Non-pigmented ciliary epithelial cell (primary cell): ENCODE data around the gene SCLT1.
A peak's percentile ranks its signal among the peaks of the same experiment; 100 is the strongest.

ENCODE experiments used
- DNase-seq: peaks from one replicate; pipeline ENCODE4 v3.0.0-alpha.2; 2010; ENCODE audit warnings: low read depth

SCLT1 gene

DNA sequence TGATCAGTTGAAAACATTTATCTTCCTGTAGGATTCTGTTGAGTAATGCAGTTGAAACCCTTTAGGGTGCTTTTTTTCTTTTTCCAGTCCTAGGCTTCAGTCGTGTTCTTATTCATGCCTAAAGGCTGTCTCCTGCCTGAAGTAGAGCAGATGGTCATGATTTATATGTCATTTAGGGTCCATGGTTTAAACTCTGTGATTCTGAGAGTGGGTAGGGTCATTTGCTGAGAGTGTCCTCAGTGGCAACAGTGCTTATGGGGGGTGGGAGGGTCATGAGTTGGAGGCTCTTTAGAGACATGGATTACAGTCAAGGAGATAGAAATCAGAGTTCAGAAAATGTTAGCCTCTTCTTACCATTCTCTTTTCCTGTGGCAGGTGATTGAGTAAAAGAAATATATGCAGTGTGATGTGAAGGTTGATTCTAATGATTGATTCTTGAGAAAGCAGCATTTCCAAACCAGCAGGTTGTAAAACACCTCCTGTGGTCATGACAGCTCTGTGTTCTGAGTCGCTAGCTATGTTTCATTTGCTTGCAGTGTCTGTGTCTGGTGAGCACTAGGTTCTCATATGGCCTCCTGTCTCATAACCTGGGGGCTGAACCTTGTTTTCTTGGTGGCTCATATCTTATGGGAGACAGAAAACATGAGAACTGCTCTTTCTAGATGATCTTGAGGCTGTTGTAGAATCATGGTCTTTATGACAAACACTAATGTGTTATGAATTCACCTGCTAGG is 223.4 kb downstream of the SCLT1 start:
- DNase-seq = no peak

DNA sequence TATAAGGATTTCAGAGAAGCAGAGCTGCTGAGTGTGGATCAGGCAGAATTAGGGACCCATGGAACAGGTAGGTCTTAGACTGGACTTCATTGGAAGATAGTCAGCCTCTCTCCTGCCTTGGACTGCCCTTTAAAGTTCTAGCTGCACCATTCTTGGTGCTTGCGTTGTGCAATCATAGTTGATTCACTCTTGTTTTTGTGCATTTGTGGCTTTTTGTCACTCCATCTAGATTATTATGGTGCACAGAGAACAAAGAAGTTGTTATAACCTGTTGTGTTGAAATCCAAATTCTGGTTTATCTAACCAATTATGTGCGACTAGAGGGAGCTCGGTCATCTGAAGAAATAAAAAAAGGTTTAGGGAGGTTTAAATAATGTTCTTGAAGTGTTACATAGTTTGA is 224.6 kb downstream of the SCLT1 start:
- no peak for DNase-seq

DNA sequence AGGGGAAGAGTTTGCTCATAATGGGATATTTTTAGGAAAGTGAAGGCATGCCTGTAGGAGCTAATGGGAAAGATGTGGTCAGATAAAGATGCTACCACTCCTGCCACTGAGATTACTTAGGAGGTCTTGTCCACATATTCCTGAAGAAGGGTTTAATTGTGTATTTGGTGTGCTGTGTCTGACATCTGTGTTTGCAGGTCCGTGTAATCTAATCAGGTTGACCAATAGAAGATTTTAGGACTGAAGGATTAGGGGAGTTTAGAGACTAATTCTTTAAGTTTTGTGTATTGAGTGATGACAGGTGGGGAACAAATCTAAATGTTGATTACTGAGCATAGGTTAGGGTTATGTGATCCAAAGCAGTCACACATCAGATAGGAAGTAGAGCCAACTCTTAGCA is 226.6 kb downstream of the SCLT1 start:
- DNase-seq = no peak

DNA sequence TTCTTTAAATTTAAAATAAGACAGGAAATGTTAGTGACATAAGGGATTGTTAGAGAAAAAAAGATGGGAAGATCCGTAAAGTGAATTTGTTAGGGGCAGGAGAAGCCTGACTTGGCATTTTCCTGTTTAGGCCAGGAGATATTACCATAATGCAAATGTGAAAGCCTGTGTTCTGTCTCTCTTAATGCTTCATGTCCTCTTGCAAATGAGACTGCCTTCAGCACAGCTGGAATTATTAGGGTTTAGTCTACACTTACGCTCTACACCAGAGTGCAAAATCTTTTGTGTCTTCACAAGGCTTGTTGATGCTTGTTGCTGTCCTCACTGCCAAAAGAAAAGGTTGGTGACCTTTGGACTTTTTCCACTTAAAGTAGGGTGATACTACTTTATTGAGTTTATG is 227.1 kb downstream of the SCLT1 start:
- DNase-seq = no peak

DNA sequence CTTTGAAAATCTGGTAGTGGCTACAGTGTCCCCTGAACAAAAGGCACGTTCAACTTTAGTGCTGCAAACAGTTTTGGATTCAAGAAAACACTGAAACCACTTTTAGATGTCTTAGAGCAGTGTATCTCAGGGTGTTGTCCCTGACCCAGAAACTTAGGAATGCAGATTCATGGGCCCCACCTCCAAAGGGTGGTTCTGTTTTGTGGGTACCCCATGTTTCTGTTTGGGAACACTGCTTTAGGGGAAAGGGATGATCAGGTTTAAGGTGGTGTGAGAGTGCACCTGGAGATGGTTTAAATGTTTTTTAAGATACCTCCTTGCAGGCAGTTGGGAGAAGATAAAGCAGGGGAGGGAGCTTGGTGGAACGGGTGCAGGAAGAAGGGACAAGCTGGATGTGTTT is 228.2 kb downstream of the SCLT1 start:
- DNase-seq = no peak

DNA sequence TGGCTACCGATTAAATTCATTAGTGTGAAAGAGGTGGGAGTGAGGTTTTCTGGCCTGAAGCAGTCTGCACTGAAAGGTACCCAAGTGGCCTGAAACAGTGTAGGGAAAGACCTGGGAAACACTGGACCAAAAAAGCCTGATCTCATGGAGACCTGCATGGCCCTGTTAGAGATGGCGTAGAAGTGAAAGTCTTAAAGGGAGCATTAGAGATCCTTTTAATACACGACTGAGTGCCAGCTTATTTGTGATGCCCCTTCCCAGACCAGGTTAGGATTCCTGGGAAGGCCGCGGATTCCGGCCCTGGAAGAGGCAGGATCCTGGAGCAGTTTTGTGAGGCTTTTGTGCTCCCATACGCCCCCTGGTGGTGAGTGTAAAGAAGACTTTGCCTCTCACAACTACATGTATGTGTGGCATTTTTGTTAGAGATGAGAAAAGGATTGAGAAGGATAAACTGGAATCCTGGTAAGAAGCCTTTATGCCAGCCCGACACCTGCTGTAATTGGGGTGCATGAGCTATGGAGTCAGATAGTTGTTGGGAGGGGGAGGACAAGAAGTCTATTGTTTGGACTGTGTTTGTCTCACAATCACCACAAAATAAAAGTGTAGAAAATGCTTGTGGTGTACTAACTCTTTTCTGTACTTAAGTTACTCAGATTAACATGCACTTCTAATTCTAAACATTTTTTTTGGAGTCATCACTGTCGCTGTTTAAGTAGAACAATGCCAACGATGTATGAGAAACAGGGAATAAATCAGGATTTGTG is 229.8 kb downstream of the SCLT1 start:
- DNase-seq = peak; percentile 38

DNA sequence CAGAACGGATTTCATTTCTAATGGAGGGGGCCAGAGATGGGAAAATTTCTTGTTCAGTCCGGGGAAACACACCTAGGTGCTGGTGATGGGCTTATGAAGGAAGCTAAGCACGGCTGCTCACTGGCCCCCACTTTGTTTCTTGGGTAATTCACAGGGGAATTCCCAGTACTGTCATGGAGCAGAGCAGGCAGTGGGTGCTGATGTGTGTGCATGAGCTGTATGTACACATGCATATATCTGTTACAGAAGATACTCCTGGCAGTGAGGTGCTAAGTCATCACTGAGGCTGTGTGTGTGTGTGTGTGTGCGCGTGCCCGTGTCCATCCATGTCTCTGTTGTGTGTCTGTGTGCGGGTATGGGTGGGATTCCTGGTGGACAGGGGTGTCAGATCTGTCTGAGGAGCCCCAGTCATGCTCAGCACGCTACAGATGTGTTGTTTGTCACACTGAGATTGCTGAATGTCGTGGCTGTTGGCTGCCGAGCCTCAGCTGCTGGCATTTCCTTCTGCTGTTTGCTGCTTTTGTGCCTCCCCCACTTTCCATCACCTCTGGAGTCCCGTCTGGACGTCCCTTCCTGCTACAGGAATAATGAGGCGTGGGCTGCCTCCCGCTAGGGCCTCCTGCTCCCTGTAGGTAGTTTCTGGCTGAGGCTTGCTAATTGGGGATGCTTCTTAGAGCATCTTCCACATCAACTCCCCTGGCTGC is 230.6 kb downstream of the SCLT1 start:
- DNase-seq = no peak

DNA sequence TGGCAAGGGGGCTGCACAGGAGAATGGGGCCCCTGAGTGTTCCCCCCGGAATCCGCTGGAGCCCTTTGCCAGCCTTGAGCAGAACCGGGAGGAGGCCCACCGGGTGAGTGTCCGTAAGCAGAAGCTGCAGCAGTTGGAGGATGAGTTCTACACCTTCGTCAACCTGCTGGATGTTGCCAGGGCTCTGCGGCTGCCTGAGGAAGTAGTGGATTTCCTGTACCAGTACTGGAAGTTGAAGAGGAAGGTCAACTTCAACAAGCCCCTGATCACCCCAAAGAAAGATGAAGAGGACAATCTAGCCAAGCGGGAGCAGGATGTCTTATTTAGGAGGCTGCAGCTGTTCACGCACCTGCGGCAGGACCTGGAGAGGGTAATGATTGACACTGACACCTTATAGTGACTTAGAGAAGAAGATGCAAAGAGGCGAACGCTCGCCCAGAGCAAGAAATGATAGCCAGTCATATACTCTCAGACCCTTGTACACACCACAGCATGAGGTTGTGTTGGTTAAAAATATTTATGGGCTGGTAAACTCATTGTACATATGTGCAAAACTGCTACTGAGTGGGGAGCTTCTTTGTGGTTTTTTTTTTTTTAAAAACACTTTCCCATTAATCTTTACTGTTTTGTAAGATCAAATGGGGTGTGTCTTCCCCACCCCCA is 231.4 kb downstream of the SCLT1 start:
- no peak for DNase-seq

DNA sequence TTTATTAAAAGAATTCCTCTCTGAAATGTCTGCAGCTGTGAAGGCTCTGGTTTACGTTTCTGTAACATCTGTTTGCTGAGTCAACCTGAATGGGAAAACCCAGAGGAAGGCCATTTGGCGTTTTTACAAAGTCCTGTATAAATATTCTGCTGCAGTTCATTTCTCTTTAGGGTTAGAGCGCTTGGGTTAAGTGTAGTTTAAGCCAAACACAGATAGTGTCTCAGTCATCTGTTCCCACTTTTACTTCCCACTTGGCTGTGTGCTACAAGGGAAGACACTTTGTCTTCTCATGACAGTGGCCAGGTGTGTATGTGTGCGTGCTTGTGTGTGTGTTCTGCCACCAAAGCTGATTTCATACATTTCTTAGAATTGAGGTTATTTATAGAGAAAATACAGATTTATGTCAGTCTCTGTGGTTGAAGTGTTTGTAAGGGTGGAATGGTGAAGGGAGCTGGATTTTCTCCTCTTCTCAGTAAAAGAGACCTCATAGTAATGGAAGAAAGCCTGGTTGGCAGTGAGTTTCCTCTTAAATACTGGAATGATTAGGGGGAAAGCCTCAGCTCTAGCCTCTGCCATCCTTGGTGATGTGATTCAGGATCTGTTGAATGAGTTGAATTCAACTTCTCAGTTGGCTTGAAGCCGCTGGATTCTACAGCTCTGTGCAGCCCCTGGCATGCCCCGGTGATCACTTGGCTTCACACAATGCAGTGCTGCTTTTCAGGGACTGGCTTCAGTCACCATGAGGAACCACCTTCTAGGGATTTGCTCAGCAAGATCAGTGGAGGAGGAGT is 233.3 kb downstream of the SCLT1 start:
- DNase-seq = no peak

DNA sequence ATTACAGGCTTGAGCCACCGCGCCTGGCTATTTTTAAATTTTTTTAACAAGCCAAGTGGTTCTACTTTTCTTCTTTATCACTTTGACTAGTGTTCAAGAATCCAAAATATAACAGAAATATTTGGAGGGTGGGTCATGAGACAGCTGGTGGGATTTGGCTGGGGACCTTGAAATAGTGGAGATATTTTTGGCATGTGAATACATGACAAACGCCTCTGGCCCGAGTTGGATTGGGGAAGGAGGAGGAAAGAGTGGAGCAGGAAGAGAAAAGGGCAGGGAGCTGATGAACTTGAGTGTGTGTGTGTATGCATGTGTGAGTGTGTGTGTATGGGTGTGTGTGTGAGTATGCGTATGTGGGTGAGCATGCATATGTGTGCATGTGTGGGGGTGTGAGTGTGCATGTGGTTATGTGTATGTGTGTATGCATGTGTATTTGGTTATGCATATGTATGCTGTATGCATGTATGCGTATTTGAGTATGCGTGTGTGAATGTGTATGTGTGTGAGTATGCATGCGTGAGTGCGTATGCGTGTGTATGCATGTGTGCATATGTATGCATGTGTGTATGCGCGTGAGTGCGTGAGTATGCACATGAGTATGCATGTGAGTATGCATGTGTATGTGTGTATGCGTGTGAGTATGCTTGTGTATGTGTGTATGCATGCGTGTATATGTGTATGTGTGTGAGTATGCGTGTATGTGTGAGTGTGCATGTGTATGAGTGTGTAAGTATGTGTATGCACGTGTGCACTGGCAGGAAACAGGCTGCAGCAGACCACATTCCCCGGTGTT is 234.3 kb downstream of the SCLT1 start:
- DNase-seq = peak; percentile 34

DNA sequence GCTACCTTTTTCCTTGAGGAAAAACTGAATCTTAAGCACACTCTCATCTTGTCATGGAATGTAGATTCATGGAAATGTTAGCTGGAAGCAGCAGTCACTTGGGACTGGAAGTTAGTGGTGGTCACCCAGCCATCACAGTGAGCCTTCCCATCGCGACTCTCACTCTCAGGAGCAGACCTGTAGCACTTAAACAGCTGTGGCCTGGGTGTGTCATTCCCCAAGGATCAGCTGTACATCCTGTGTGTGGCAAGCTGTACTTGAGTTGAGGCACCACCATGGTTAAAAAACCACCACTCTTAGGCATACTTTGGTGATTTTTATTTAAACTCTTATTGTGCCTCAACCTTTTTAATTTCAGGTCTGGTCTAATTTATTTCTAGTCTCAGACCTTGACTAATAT is 237.1 kb downstream of the SCLT1 start:
- no peak for DNase-seq

DNA sequence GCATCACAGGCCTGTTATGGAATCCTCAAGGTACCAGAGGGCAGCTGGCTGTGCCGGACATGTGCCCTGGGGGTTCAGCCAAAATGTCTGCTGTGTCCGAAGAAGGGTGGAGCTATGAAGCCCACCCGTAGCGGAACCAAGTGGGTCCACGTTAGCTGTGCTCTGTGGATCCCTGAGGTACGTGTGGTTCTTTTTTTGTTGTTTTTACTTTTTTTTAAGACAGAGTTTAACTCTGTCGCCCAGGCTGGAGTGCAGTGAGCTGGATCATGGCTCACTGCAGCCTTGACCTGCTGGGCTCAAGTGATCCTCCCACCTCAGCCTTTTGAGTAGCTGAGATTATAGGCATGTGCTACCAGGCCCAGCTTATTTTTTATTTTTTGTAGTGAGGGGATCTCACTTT is 237.7 kb downstream of the SCLT1 start:
- DNase-seq = no peak

DNA sequence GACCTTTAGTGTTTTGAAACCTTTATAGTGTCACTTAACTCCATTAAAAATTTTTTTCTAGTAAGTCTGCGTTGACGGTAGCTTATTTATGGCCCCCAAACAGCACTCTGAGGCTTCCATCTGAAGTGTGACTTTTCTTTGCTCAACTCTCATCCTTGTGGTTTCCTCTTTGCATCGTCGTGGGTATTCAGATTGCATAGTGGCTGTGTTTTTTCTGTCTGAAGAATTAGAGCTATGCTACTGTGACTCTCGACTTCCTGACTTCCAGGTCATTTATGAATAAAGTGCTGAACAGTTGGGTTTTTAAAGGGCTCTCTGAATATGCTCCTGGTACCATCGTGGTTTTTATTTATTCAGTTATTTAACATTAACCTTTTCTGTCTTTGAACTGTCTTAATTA is 238.9 kb downstream of the SCLT1 start:
- no peak for DNase-seq

DNA sequence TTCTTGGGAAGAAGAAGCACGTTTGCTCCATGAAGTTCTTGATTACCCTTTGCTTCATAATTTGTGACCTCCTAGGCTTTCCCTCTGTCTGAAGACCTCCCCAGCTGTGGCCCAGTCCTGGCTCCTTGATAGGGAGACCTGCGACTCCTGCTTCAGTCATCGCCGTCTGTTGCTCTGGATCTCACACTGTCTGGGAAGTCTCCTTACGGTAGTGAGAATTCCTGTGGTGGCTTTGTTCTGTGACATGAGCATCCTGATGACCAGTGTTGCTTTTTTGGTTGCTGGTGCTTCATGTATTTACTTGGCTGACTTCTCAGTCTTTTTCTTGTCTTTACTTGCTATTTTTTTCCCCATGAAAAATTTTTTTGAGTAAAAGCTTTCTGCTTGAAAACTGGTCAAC is 239.6 kb downstream of the SCLT1 start:
- DNase-seq = no peak

DNA sequence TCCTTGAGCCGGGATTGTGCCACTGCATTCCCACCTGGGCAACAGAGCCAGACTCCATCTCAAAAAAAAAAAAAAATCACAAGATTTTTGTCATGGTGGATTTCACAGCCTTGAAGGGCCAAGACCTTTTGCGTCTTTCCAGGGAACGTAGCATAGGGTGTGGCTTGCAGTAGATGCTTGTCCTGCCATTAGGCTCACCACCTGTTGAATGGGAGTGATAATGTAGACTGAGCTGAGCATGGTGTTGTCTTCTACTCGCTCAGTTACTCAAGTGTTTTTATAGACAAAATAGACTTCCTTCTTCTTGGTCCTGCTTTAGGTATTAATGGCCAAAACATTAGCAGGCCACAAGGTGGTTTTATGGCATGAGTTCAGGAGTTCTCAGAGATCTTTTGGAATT is 243.1 kb downstream of the SCLT1 start:
- DNase-seq = no peak

DNA sequence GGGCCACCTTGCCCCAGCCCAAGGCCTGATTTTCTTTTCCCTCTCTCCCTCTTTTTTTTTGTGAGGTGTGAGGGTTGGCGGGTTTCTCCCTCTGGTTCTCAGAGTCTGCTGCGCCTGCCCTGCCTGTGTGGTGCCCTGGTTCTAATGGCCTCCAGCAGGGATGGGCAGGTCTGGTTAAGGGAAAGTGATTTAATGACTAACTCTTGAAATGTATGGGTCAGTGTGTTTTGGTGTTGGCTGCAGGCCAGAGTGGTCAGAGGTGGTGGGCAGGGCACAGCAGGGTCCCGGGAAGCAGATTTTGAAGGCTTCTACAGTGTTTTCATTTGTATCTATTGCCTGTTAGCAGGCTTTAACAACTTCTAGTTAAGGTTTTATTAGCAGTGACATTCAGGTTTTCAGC is 244.9 kb downstream of the SCLT1 start:
- DNase-seq = no peak

DNA sequence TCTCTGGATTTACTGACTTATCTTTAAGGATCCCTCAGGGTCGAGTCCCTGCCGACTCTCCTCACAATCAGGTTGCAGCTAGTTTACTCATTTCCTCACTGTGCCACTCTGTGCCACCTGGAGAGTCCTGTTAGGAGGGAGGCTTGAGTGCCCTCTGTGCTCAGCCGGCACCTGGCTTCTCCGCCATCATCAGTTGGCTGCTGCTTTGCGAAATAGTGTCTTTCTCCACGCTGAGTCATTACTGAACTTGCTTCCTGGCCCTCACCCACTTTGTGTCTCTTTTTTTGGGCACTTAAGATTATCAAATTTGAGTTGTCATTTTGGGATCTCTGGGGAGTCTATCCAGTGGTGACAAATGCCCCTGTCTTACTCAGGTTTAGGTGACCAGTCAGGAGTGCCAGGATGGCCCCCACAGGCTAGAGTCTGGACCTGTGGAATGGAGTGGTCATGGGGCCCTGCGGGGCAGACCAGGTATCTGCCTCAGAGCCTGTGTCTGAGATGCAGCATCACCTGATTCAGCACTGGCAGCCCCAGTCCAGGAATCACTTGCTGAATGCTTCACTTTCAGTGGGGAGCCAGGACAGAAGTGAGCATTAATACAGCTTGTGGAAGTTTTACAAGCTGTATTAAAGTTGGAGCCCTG is 246.1 kb downstream of the SCLT1 start:
- DNase-seq = no peak

DNA sequence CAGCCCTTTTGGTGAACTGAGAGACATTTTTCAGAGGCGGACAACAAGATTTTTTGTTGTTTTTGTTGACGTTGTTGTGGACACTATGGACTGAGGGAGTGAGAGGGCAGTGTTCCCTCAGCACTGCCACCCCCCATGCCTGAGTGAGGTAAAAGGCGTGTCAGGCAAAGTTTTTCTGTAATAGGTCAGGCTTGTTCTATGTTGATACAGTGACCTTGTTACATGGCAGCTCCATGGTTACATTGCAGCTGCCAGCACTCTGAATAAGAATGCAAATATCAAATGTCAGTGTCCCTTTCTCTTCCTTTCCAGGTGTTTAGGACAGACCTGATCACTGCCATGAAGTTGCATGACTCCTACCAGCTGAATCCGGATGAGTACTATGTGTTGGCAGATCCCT is 247.3 kb downstream of the SCLT1 start:
- DNase-seq = no peak

DNA sequence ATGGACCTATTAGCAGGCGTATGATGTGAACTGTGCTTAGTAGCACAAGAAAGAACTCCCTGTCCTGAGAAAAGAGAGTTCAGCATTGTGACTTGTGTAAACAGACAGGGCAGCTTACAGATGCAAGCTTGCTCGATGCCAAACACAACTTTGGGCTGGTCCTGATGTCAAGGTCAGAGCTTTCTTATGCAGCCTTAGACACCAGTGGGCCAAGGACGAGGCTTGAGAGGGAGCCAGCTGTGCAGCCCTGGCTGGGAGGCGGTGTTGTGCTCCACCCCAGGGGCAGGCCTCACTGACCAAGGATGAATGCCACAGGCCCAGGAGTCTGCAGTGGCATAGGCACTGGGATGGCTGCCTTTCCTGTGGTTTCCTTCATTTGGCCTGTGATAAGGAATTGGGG is 248.4 kb downstream of the SCLT1 start:
- DNase-seq = no peak

DNA sequence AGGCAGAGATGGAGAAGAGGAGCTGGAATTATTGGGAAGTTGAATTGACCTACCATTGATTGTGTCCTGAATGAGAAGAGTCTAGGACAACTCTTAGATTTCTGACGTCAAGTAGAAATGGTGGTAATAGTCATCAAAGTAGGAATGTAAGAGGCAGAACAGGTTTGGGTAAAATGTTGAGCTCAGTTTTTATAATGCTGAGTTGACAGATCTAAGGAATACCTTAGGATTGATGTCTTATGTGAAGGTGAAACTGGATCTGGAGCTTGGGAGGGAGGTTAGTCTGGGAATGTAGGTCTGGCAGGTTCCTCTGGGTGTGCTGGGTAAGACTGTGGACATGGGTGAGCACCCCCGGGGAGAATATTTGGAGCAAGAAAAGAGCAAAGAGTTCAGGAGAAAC is 251.9 kb downstream of the SCLT1 start:
- DNase-seq = no peak
